Fibroblast of lung (primary cell): ENCODE results near the gene NAA15. TPM values are rescaled to one million over a fixed set of nuclear protein-coding genes. Genes with fewer than 3 reads are reported as not detected.

Experiments used
- DNase-seq, 2 donors: peaks; one replicate each; pipeline versions ENCODE4 v3.0.0 to v3.0.0-alpha.2; 2010; ENCODE audit warnings: low read depth in 2 of 2
- H2AFZ ChIP-seq: 2 replicates; pipeline ENCODE4 v1.5.1; 2012; ENCODE audit warnings: low read length, control low read depth, inconsistent platforms
- H3K27ac ChIP-seq: 2 replicates; pipeline ENCODE4 v1.5.1; 2011; ENCODE audit warnings: low read length, control low read depth; ENCODE audit not compliant: insufficient read depth
- H3K27me3 ChIP-seq: 2 replicates; pipeline ENCODE4 v1.5.1; 2011; ENCODE audit warnings: mild to moderate bottlenecking, low read length; ENCODE audit not compliant: control insufficient read depth, insufficient read depth
- H3K36me3 ChIP-seq: 2 replicates; pipeline ENCODE4 v1.5.1; 2011; ENCODE audit warnings: low read length; ENCODE audit not compliant: control insufficient read depth, insufficient read depth
- H3K4me1 ChIP-seq: 2 replicates; pipeline ENCODE4 v1.5.1; 2011; ENCODE audit warnings: low read length; ENCODE audit not compliant: control insufficient read depth, insufficient read depth; ENCODE audit errors: extremely low read depth
- H3K4me2 ChIP-seq: 2 replicates; pipeline ENCODE4 v1.5.1; 2011; ENCODE audit warnings: low read length, control low read depth; ENCODE audit not compliant: insufficient read depth; ENCODE audit errors: extremely low read depth
- H3K4me3 ChIP-seq, 4 experiments: fragments of 200-600 bp in 1 of 4; sonication (generic) in 1 of 4; replicated peaks in 1 of 4; 2 replicates each; pipeline ENCODE4 v1.5.1; 2011 to 2016; ENCODE audit warnings: low read length in 4 of 4, low read depth in 3 of 4, mild to moderate bottlenecking in 3 of 4, control low read depth in 2 of 4, inconsistent platforms in 1 of 4, mixed read lengths in 1 of 4; ENCODE audit not compliant: insufficient read depth in 1 of 4; ENCODE audit errors: control extremely low read depth in 1 of 4
- H3K79me2 ChIP-seq: 2 replicates; pipeline ENCODE4 v1.5.1; 2012; ENCODE audit warnings: mild to moderate bottlenecking, low read length, inconsistent platforms; ENCODE audit not compliant: control insufficient read depth, insufficient read depth
- H3K9ac ChIP-seq: 2 replicates; pipeline ENCODE4 v1.5.1; 2011; ENCODE audit warnings: mild to moderate bottlenecking, low read length, control low read depth; ENCODE audit not compliant: insufficient read depth
- H3K9me3 ChIP-seq: 2 replicates; pipeline ENCODE4 v1.5.1; 2012; ENCODE audit warnings: low read depth, low read length; ENCODE audit not compliant: control insufficient read depth, insufficient read depth
- H4K20me1 ChIP-seq: 2 replicates; pipeline ENCODE4 v1.5.1; 2011; ENCODE audit warnings: low read length; ENCODE audit not compliant: control insufficient read depth, insufficient read depth; ENCODE audit errors: extremely low read depth
- EZH2 ChIP-seq: IDR thresholded peaks from 2 replicates; pipeline ENCODE4 v1.5.1; 2012; ENCODE audit warnings: low read length, control low read depth, mild to moderate bottlenecking; ENCODE audit errors: missing control alignments
- polyA plus RNA-seq, 2 donors: library from polyadenylated mRNA; depleted of rRNA in 1 of 2; stranded (reverse) in 1 of 2; unstranded in 1 of 2; fragments of >200 nt; gene quantifications; 2 replicates each; pipeline ENCODE4 v1.2.1, GENCODE V29; 2011 to 2012; ENCODE audit warnings: missing spikeins in 1 of 2
- total RNA-seq: library from RNA; depleted of rRNA; stranded (reverse); fragments of >200 nt; gene quantifications from 2 replicates; pipeline ENCODE4 v1.2.1, GENCODE V29; 2014
- TF ChIP-seq, protein P1 (sequence below), 2 donors: IDR thresholded peaks in 1 of 2; conservative IDR thresholded peaks in 1 of 2; 1 replicate in 1 of 2; 2 replicates in 1 of 2; pipeline ENCODE4 v1.5.1; 2011 to 2012; ENCODE audit warnings: low read length in 2 of 2, control low read depth in 1 of 2, inconsistent platforms in 1 of 2, low read depth in 1 of 2, mild to moderate bottlenecking in 1 of 2

Gene NAA15
- total and polyA plus RNA-seq, 2 donors (not counting 1 experiment from before 2014, with no cell fraction given), result 25.4 to 28.9 TPM

DNA sequence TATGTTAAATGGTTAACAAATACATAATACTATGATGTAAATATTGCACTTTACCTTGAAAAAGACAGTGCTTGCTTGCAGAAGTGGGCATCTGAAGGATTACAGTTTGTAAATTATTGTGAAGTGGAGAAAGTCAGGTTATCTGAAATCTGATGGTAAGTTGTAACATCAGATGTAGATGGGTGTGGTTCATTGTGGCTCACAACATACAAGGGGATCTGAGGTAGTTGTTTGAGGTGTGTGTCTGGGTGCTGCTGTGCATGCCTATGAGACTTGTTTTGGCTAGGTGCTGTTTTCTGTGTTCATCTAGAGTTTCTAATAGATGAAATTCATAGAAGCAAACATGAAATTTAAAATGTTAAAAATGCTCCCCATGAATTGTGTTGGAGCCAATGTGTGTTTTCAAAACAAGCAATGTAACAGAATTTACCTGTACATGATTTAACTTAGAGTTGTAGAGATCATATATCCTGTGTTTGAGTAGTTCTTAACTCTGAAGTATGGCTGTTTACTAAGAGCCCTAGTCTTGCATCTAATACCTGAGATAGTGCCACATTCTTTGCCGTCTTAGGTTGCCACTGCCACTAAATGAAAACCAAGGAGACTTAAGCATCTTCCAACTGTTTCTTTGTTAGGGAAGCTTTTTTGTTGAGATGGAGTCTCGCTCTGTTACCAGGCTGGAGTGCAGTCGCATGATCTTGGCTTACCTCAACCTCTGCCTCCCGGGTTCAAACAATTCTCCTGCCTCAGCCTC, 12.9 kb downstream of the NAA15 start:
- no peak overlapping the region for H2AFZ ChIP-seq
- no peaks in the 10 kb centered on the region for H3K9me3 ChIP-seq
- no peak overlapping the region for H3K9ac ChIP-seq
- TF ChIP-seq, protein P1, sequence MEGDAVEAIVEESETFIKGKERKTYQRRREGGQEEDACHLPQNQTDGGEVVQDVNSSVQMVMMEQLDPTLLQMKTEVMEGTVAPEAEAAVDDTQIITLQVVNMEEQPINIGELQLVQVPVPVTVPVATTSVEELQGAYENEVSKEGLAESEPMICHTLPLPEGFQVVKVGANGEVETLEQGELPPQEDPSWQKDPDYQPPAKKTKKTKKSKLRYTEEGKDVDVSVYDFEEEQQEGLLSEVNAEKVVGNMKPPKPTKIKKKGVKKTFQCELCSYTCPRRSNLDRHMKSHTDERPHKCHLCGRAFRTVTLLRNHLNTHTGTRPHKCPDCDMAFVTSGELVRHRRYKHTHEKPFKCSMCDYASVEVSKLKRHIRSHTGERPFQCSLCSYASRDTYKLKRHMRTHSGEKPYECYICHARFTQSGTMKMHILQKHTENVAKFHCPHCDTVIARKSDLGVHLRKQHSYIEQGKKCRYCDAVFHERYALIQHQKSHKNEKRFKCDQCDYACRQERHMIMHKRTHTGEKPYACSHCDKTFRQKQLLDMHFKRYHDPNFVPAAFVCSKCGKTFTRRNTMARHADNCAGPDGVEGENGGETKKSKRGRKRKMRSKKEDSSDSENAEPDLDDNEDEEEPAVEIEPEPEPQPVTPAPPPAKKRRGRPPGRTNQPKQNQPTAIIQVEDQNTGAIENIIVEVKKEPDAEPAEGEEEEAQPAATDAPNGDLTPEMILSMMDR (conservative IDR thresholded peaks at IDR 0.05 in 1 of 2, IDR thresholded peaks at IDR 0.05 in 1 of 2; ENCODE audit: low read depth in 1 of 2, low read length in 2 of 2), result no peak
- no peak for TF ChIP-seq EZH2
- no peak for DNase-seq
- no peak overlapping the region for H3K27ac ChIP-seq
- no peaks in the 10 kb centered on the region for H3K4me1 ChIP-seq
- no peaks in the 10 kb centered on the region for H3K27me3 ChIP-seq
- H3K4me2 ChIP-seq, result no peak overlapping the region
- no peak overlapping the region for H3K4me3 ChIP-seq
- H4K20me1 ChIP-seq, result no peaks in the 10 kb centered on the region
- peaks cover 95% of the 10 kb centered on the region for H3K79me2 ChIP-seq
- H3K36me3 ChIP-seq, result no peaks in the 10 kb centered on the region

DNA sequence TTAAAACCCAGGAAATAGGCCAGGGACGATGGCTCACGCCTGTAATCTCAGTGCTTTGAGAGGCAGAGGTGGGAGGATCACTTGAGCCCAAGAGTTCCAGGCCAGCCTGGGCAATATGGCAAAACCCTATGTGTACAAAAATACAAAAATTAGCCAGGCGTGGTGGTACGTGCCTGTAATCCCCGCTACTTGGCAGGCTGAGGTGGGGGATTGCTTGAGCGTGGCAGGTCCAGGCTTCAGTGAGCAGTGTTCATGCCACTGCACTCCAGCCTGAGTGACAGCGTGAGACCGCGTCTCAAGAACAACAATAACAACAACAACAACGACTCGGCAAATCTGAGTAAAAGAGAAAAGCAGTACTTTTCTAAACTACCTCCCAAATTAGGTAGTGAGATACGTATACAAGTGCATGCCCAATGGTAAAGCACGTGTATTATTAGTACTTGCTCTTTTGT, 13.9 kb downstream of the NAA15 start:
- no peaks in the 10 kb centered on the region for H4K20me1 ChIP-seq
- H3K79me2 ChIP-seq, result peaks cover 97% of the 10 kb centered on the region
- no peak for DNase-seq
- no peak overlapping the region for H3K9ac ChIP-seq
- no peak overlapping the region for H3K4me2 ChIP-seq
- H3K36me3 ChIP-seq, result no peaks in the 10 kb centered on the region
- no peak overlapping the region for H2AFZ ChIP-seq
- TF ChIP-seq, protein P1 (conservative IDR thresholded peaks at IDR 0.05 in 1 of 2, IDR thresholded peaks at IDR 0.05 in 1 of 2; ENCODE audit: low read depth in 1 of 2, low read length in 2 of 2), result no peak
- TF ChIP-seq EZH2, result no peak
- no peaks in the 10 kb centered on the region for H3K9me3 ChIP-seq
- no peak overlapping the region for H3K27ac ChIP-seq
- no peaks in the 10 kb centered on the region for H3K4me1 ChIP-seq
- no peak overlapping the region for H3K4me3 ChIP-seq
- no peaks in the 10 kb centered on the region for H3K27me3 ChIP-seq

DNA sequence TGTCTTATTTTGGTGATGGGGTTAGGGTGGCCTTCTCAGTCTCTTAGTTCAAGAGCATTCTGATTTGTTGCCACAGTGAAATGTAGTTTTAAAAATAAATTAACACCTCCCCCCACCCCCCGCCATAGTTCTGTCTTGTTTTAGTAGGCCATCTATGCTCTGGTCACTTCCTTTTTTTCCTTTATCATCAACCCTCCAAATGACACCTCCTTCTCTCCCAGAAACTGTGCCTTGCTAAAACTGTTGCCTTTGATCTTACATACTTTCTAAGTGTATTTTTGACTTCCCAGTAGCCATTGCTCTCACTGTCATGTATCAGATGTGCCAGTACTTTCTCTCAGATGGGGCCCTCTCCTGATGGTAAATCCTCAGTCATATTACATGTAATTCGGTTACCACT, 15.4 kb downstream of the NAA15 start:
- Histone ChIP-seq H4K20me1 (no peaks in the 10 kb centered on the region), H3K9ac (no peak overlapping the region), H3K27me3 (no peaks in the 10 kb centered on the region), H3K79me2 (peaks cover 95% of the 10 kb centered on the region), H3K9me3 (no peaks in the 10 kb centered on the region), H3K36me3 (no peaks in the 10 kb centered on the region), H3K4me3 (no peak overlapping the region), H3K4me2 (no peak overlapping the region), H2AFZ (no peak overlapping the region), H3K27ac (no peak overlapping the region), H3K4me1 (no peaks in the 10 kb centered on the region)
- TF ChIP-seq, protein P1 (conservative IDR thresholded peaks at IDR 0.05 in 1 of 2, IDR thresholded peaks at IDR 0.05 in 1 of 2; ENCODE audit: low read depth in 1 of 2, low read length in 2 of 2), result no peak
- no peak for TF ChIP-seq EZH2
- no peak for DNase-seq
